Measurements from ENCODE around the gene HS3ST4. TPM values are rescaled to one million over a fixed set of nuclear protein-coding genes. Genes with fewer than 3 reads are reported as not detected.

HS3ST4 gene
- total RNA-seq, 6 experiments from 2014 or later: not detected

DNA sequence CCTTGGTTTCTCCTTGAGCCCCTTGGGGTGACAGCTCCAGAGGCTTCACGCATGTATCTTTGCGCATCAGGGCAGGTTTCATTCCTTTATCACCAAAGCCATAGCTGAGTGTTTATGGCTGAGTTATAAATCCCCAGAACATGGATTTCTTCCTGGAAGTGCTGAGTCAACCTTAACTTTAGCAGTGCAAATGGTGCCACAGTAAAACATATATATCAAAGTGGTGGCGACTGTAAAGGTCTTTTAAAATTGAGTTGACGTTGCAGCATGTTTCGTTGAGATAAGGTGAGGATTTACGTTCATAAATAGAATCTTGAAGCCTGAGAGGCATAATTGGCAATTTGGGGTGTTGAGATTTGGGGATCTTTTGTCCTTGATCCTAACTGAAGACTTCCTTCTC lies 214.1 kb downstream of the HS3ST4 start:
- no peak for ATAC-seq
- H3K4me3 ChIP-seq: no peak overlapping the region
- TF ChIP-seq POLR2A (IDR thresholded peaks at IDR 0.05): no peak
- TF ChIP-seq, protein P1, sequence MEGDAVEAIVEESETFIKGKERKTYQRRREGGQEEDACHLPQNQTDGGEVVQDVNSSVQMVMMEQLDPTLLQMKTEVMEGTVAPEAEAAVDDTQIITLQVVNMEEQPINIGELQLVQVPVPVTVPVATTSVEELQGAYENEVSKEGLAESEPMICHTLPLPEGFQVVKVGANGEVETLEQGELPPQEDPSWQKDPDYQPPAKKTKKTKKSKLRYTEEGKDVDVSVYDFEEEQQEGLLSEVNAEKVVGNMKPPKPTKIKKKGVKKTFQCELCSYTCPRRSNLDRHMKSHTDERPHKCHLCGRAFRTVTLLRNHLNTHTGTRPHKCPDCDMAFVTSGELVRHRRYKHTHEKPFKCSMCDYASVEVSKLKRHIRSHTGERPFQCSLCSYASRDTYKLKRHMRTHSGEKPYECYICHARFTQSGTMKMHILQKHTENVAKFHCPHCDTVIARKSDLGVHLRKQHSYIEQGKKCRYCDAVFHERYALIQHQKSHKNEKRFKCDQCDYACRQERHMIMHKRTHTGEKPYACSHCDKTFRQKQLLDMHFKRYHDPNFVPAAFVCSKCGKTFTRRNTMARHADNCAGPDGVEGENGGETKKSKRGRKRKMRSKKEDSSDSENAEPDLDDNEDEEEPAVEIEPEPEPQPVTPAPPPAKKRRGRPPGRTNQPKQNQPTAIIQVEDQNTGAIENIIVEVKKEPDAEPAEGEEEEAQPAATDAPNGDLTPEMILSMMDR (IDR thresholded peaks at IDR 0.05): no peak
- intact Hi-C loops (cut with DNase I): no loop called here
- H3K36me3 ChIP-seq: no peaks in the 10 kb centered on the region
- H3K27me3 ChIP-seq: no peaks in the 10 kb centered on the region
- no peaks in the 10 kb centered on the region for H3K9me3 ChIP-seq
- WGBS (ENCODE audit: insufficient coverage, low coverage, low lambda C conversion rate, missing lambda C conversion rate): 60% methylated on average over 6 of the region's 6 CpGs
- H3K27ac ChIP-seq: no peak overlapping the region
- no peaks in the 10 kb centered on the region for H3K4me1 ChIP-seq
- no peak for DNase-seq

DNA sequence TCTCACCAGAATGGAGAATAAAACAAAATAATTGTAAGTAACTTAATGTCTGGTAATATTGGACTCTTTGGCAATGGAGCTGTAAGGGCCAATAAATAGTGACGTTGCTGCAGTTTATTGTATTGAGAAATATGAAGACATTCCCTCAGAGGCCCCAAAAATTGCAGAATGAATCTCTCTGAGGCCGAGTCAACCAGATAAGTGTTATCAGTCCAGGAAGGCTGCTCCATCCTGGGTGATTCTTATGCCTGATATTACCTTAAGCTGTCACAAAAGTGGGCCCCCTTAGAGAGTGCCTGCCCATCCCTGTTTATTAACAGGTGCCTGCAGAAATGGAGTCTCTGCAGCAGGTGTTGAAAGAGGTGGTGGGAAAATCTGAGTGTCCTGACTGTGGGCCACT lies 219.2 kb downstream of the HS3ST4 start:
- Histone ChIP-seq H3K4me3 (no peak overlapping the region), H3K4me1 (no peaks in the 10 kb centered on the region)
- no peak for ATAC-seq

DNA sequence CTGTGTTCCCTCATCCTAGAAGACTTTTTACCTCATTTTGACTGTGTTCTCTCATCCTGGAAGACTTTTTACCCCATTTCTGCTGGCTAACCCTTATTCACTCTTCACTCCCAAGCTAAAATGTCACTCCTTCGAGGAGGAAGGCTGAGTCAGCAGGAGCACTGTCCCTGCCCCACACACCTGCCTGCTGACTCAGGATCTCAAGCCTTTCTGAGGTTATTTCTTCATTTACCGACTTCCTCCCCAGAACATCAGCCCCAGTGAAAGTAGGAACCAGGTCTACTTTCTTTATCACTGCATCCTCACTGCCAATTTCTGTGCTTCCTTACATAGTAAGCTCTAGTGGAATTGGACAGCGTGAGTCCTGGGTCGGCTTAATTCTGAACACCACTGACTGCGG lies 220.6 kb downstream of the HS3ST4 start:
- intact Hi-C loops (cut with DNase I): no loop called here
- H3K9me3 ChIP-seq: no peaks in the 10 kb centered on the region
- H3K4me1 ChIP-seq: no peaks in the 10 kb centered on the region
- no peak overlapping the region for H3K4me3 ChIP-seq
- WGBS (ENCODE audit: insufficient coverage, low coverage, low lambda C conversion rate, missing lambda C conversion rate): 52% methylated on average over 5 of the region's 5 CpGs
- no peaks in the 10 kb centered on the region for H3K27me3 ChIP-seq
- H3K27ac ChIP-seq: no peak overlapping the region
- DNase-seq: no peak
- ATAC-seq: no peak
- TF ChIP-seq POLR2A (IDR thresholded peaks at IDR 0.05): no peak
- TF ChIP-seq, protein P1 (IDR thresholded peaks at IDR 0.05): no peak
- no peaks in the 10 kb centered on the region for H3K36me3 ChIP-seq

More for the DNA sequence above, 219.2 kb downstream of the HS3ST4 start:
- Histone ChIP-seq H3K36me3 (no peaks in the 10 kb centered on the region), H3K9me3 (no peaks in the 10 kb centered on the region), H3K27ac (no peak overlapping the region), H3K27me3 (no peaks in the 10 kb centered on the region)
- DNase-seq: no peak
- no peak for TF ChIP-seq POLR2A (IDR thresholded peaks at IDR 0.05)
- TF ChIP-seq, protein P1 (IDR thresholded peaks at IDR 0.05): no peak
- 0% methylated on average over 2 of the region's 2 CpGs for WGBS (ENCODE audit: insufficient coverage, low coverage, low lambda C conversion rate, missing lambda C conversion rate)
- intact Hi-C loops (cut with DNase I): no loop called here

DNA sequence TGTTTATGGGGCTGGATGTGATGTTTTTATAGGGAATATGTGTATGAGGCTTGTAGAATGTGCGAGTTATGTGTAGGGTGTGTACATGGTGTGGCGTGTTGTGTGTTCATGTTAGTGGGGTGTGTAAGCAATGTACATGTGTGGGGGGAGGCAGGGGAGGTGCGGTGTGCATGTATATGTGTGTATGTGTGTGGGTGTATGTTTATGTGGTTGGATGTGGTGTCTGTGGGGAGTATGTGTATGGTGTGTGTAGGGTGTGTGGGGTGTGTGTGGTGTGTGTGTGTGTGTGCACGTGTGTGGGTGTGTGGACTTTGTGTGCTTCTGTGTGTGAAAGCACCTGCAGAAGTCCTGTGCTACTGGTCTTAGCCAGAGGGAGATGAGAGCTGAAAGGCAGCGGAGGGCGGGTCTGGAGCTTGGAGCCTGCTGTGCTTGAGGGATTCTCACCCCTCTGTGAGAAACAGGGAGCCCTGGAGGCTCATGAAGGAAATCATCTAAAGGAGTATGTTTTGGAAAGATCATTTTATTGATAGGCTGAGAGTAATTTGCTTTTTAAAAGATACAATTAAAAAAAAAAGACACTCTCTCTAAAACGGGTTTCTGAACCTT lies 222.7 kb downstream of the HS3ST4 start:
- 62% methylated on average over 6 of the region's 7 CpGs for WGBS (ENCODE audit: insufficient coverage, low coverage, low lambda C conversion rate, missing lambda C conversion rate)
- ATAC-seq (no peak), DNase-seq (no peak)
- intact Hi-C loops (cut with DNase I): no loop called here
- no peaks in the 10 kb centered on the region for H3K9me3 ChIP-seq
- no peaks in the 10 kb centered on the region for H3K27me3 ChIP-seq
- TF ChIP-seq, protein P1 (IDR thresholded peaks at IDR 0.05): no peak
- TF ChIP-seq POLR2A (IDR thresholded peaks at IDR 0.05): no peak
- no peaks in the 10 kb centered on the region for H3K4me1 ChIP-seq
- H3K27ac ChIP-seq: no peak overlapping the region
- H3K4me3 ChIP-seq: no peak overlapping the region
- H3K36me3 ChIP-seq: no peaks in the 10 kb centered on the region

DNA sequence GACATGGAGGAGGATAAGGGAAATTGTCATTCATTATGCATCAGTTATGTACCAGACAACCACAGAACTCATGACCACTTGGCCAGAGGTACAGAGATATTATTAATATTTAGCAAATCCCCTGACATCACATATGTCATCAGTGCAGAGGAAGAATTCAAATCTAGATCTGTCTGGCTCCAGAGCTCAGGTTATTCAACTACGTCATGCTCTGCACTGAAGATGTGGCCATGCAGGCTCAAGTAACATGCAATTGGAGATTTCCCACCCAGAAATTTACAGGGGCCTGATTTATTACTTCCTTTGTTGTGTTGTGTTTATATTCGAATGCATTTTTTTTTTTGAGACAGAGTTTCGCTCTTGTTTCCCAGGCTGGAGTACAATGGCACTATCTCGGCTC lies 224.3 kb downstream of the HS3ST4 start:
- Histone ChIP-seq H3K9me3 (no peaks in the 10 kb centered on the region), H3K4me3 (no peak overlapping the region), H3K36me3 (no peaks in the 10 kb centered on the region), H3K27me3 (no peaks in the 10 kb centered on the region), H3K4me1 (no peaks in the 10 kb centered on the region), H3K27ac (no peak overlapping the region)
- TF ChIP-seq, protein P1 (IDR thresholded peaks at IDR 0.05): no peak
- intact Hi-C loops (cut with DNase I): no loop called here
- ATAC-seq: no peak
- WGBS (ENCODE audit: insufficient coverage, low coverage, low lambda C conversion rate, missing lambda C conversion rate): 28% methylated on average over 4 of the region's 4 CpGs
- no peak for DNase-seq
